Endothelial cell of umbilical vein (primary cell): ENCODE data around the gene CLDN8. TPM values are rescaled to one million over a fixed set of nuclear protein-coding genes. Genes with fewer than 3 reads are reported as not detected.

Source experiments
- BruUV-seq: library from RNA; stranded (reverse); fragments of 400-500 nt; replicated peaks from 2 replicates; lab custom pipeline; 2021; lab: Mats Ljungman, UMichigan
- CTCF ChIA-PET: fragments of 300-600, 350-600 bp; sonication (Branson Sonifier 250); formaldehyde crosslinking; loops from one replicate; lab custom pipeline; 2021; ENCODE audit warnings: antibody characterized with exemption, inconsistent platforms; lab: Charles Lee
- POLR2A ChIA-PET: fragments of 300-600, 350-600 bp; sonication (Branson Sonifier 250); formaldehyde crosslinking; loops from one replicate; lab custom pipeline; 2021; ENCODE audit warnings: antibody characterized with exemption, inconsistent platforms; lab: Charles Lee
- DNase-seq: peaks from one replicate; pipeline ENCODE4 v3.0.0-alpha.2; 2011; ENCODE audit warnings: low read depth, low spot score
- FAIRE-seq: peaks from 2 replicates; lab custom pipeline; 2011; peaks lifted over from hg19 to GRCh38; lab: Jason Lieb, UNC
- H2AFZ ChIP-seq: 2 replicates; pipeline ENCODE4 v1.6.0; 2012; ENCODE audit warnings: low read depth, low read length, control low read depth, inconsistent platforms
- H3K27ac ChIP-seq: 2 replicates; pipeline ENCODE4 v1.5.1; 2011; ENCODE audit warnings: low read depth, mild to moderate bottlenecking, control low read depth, low read length, moderate library complexity; ENCODE audit not compliant: insufficient read depth
- H3K27me3 ChIP-seq, 2 experiments: 2 replicates each; pipeline versions ENCODE4 v1.6.0 to v1.6.1; 2011; ENCODE audit warnings: low read length in 2 of 2, mixed read lengths in 1 of 2; ENCODE audit not compliant: control insufficient read depth in 2 of 2, insufficient read depth in 2 of 2
- H3K36me3 ChIP-seq, 2 experiments: 2 replicates in 1 of 2; 3 replicates in 1 of 2; pipeline ENCODE4 v1.5.1; 2011; ENCODE audit warnings: low read length in 2 of 2, mild to moderate bottlenecking in 1 of 2, moderate library complexity in 1 of 2; ENCODE audit not compliant: control insufficient read depth in 2 of 2, insufficient read depth in 2 of 2; ENCODE audit errors: extremely low read depth in 1 of 2
- H3K4me1 ChIP-seq: 3 replicates; pipeline ENCODE4 v1.5.1; 2011; ENCODE audit warnings: mild to moderate bottlenecking, low read length; ENCODE audit not compliant: control insufficient read depth, insufficient read depth; ENCODE audit errors: extremely low read depth
- H3K4me2 ChIP-seq: 2 replicates; pipeline ENCODE4 v1.6.1; 2011; ENCODE audit warnings: low read length, control low read depth, mixed read lengths; ENCODE audit not compliant: insufficient read depth
- H3K4me3 ChIP-seq, 3 experiments: fragments of 200-600 bp in 1 of 3; sonication (generic), shearing (Covaris generic) in 1 of 3; replicated peaks in 1 of 3; 2 replicates each; pipeline ENCODE4 v1.5.1; 2011 to 2016; ENCODE audit warnings: control low read depth in 3 of 3, low read length in 3 of 3, mild to moderate bottlenecking in 2 of 3, inconsistent platforms in 1 of 3, low read depth in 1 of 3, moderate library complexity in 1 of 3; ENCODE audit not compliant: insufficient read depth in 1 of 3
- H3K79me2 ChIP-seq: 2 replicates; pipeline ENCODE4 v1.6.0; 2012; ENCODE audit warnings: low read length, inconsistent platforms; ENCODE audit not compliant: control insufficient read depth, insufficient read depth
- H3K9ac ChIP-seq: replicated peaks from 2 replicates; pipeline ENCODE3; 2011; ENCODE audit warnings: low read length, control low read depth; ENCODE audit not compliant: insufficient read depth; ENCODE audit errors: extremely low read depth
- H3K9me1 ChIP-seq: replicated peaks from 3 replicates; pipeline ENCODE4 v1.6.0; 2011; ENCODE audit warnings: mild to moderate bottlenecking, low read length; ENCODE audit not compliant: control insufficient read depth, insufficient read depth; ENCODE audit errors: extremely low read depth
- H3K9me3 ChIP-seq: replicated peaks from 2 replicates; pipeline ENCODE4 v1.5.1; 2012; ENCODE audit warnings: low read length, inconsistent platforms; ENCODE audit not compliant: control insufficient read depth, insufficient read depth
- H4K20me1 ChIP-seq: replicated peaks from 2 replicates; pipeline ENCODE3; 2011; ENCODE audit warnings: mild to moderate bottlenecking, low read length; ENCODE audit not compliant: control insufficient read depth, insufficient read depth; ENCODE audit errors: extremely low read depth
- EZH2 ChIP-seq: IDR thresholded peaks from 2 replicates; pipeline ENCODE4 v1.6.1; 2012; ENCODE audit warnings: borderline replicate concordance, low read depth, mild to moderate bottlenecking, moderate library complexity, low read length, inconsistent platforms; ENCODE audit not compliant: severe bottlenecking
- FOS ChIP-seq: IDR thresholded peaks from 2 replicates; pipeline ENCODE4 v1.6.1; 2011; ENCODE audit warnings: mild to moderate bottlenecking, low read length, moderate library complexity, borderline replicate concordance; ENCODE audit not compliant: insufficient read depth
- GATA2 ChIP-seq: IDR thresholded peaks from 2 replicates; pipeline ENCODE4 v1.7.0; 2011; ENCODE audit warnings: low read depth, mild to moderate bottlenecking, moderate library complexity, mixed read lengths, low read length; ENCODE audit not compliant: insufficient read length, insufficient read depth
- JUN ChIP-seq: IDR thresholded peaks from 2 replicates; pipeline ENCODE4 v1.6.1; 2011; ENCODE audit warnings: borderline replicate concordance, low read depth; ENCODE audit not compliant: insufficient read length, insufficient read depth
- MYC ChIP-seq: IDR thresholded peaks from one replicate; pipeline ENCODE4 v1.6.1; 2011; ENCODE audit warnings: mild to moderate bottlenecking, low read depth, low read length
- POLR2A ChIP-seq: IDR thresholded peaks from 2 replicates; pipeline ENCODE4 v1.6.1; 2012; ENCODE audit warnings: low read depth, mild to moderate bottlenecking, control low read depth, low read length
- POLR2AphosphoS5 ChIP-seq: IDR thresholded peaks from 2 replicates; pipeline ENCODE4 v1.6.1; 2012; ENCODE audit warnings: low read depth, mild to moderate bottlenecking, control low read depth, low read length, moderate library complexity; ENCODE audit not compliant: insufficient read depth
- dilution Hi-C: fragments of 300-500 bp; cut with MboI; formaldehyde crosslinking; loops from one replicate; pipeline ENCODE4 v1.15.0; 2019; ENCODE audit warnings: low sequenced_read_pairs; ENCODE audit not compliant: extremely low pct_ligation_motif_present
- intact Hi-C: fragments of 100-400 bp; cut with micrococcal nuclease; formaldehyde crosslinking; loops from one replicate; pipeline ENCODE4 v1.10.0; 2022
- polyA plus RNA-seq, 4 experiments: library from polyadenylated mRNA; depleted of rRNA in 3 of 4; stranded (reverse) in 3 of 4; unstranded in 1 of 4; fragments of >200 nt; gene quantifications; 2 replicates each; pipeline versions ENCODE4 v1.2.1 to v1.2.3, GENCODE V29; 2011 to 2012; ENCODE audit warnings: missing spikeins in 1 of 4
- total RNA-seq: library from RNA; stranded (reverse); gene quantifications from 2 replicates; pipeline ENCODE4 v1.2.3, GENCODE V29; 2021
- TF ChIP-seq, protein P1 (sequence below), 2 donors: IDR thresholded peaks; 1 replicate in 1 of 2; 2 replicates in 1 of 2; pipeline ENCODE4 v1.5.1; 2011; ENCODE audit warnings: low read length in 2 of 2, mild to moderate bottlenecking in 2 of 2, moderate library complexity in 2 of 2, control low read depth in 1 of 2, inconsistent platforms in 1 of 2, low read depth in 1 of 2; ENCODE audit not compliant: insufficient read depth in 1 of 2; ENCODE audit errors: extremely low read depth in 1 of 2
- TF ChIP-seq, protein P2 (sequence below): IDR thresholded peaks from 2 replicates; pipeline ENCODE4 v1.6.1; 2011; ENCODE audit not compliant: insufficient read depth, insufficient read length

CLDN8 gene
- total and polyA plus RNA-seq, 2 donors (not counting 3 experiments of a cell fraction or from before 2014, with no cell fraction given), result not detected

DNA sequence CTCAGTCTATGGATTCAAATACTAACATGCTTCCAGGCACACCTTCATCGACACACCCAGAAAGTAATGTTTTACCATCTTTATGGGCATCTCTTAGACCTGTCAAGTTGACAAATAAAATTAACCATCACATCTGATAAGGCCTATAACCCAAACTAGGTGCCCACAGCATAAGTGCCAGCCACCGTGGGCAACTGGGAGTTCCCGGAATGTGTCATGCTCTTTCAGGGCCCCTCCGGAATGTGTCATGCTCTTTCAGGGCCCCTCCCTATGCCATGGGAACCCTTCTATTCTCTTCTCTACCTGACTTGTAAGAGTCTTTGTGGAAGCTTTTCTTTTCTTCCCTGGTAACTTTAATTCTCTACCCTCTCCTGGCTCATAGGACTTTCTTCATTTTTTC, 40.2 kb upstream of the CLDN8 start:
- H3K9me1 ChIP-seq, result no peaks in the 10 kb centered on the region
- no peak for DNase-seq
- no peaks in the 10 kb centered on the region for H4K20me1 ChIP-seq
- no peak overlapping the region for H3K4me2 ChIP-seq
- H3K4me1 ChIP-seq, result no peaks in the 10 kb centered on the region
- no peak overlapping the region for H2AFZ ChIP-seq
- H3K27ac ChIP-seq, result no peak overlapping the region
- H3K27me3 ChIP-seq, result no peaks in the 10 kb centered on the region
- intact Hi-C loops, result no loop called here
- ChIA-PET CTCF (no interaction called here), POLR2A (no interaction called here)
- dilution Hi-C loops, result no loop called here
- TF ChIP-seq JUN (no peak), GATA2 (no peak), EZH2 (no peak), MYC (no peak), POLR2A (no peak), POLR2AphosphoS5 (no peak), FOS (no peak)
- TF ChIP-seq, protein P1, sequence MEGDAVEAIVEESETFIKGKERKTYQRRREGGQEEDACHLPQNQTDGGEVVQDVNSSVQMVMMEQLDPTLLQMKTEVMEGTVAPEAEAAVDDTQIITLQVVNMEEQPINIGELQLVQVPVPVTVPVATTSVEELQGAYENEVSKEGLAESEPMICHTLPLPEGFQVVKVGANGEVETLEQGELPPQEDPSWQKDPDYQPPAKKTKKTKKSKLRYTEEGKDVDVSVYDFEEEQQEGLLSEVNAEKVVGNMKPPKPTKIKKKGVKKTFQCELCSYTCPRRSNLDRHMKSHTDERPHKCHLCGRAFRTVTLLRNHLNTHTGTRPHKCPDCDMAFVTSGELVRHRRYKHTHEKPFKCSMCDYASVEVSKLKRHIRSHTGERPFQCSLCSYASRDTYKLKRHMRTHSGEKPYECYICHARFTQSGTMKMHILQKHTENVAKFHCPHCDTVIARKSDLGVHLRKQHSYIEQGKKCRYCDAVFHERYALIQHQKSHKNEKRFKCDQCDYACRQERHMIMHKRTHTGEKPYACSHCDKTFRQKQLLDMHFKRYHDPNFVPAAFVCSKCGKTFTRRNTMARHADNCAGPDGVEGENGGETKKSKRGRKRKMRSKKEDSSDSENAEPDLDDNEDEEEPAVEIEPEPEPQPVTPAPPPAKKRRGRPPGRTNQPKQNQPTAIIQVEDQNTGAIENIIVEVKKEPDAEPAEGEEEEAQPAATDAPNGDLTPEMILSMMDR (IDR thresholded peaks at IDR 0.05; ENCODE audit: extremely low read depth in 1 of 2, insufficient read depth in 1 of 2, low read depth in 1 of 2, low read length in 2 of 2), result no peak
- TF ChIP-seq, protein P2, sequence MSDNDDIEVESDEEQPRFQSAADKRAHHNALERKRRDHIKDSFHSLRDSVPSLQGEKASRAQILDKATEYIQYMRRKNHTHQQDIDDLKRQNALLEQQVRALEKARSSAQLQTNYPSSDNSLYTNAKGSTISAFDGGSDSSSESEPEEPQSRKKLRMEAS, result no peak
- no peaks in the 10 kb centered on the region for H3K9me3 ChIP-seq
- no peaks in the 10 kb centered on the region for H3K79me2 ChIP-seq
- no peak for FAIRE-seq
- no peak overlapping the region for H3K9ac ChIP-seq
- H3K4me3 ChIP-seq, result no peak overlapping the region
- no peaks in the 10 kb centered on the region for H3K36me3 ChIP-seq
- BruUV-seq, result no TSS peak
